ENCODE results near the gene RASA3. TPM values are rescaled to one million over a fixed set of nuclear protein-coding genes. Genes with fewer than 3 reads are reported as not detected.
A peak's percentile ranks its signal among the peaks of the same experiment; 100 is the strongest.

Gene RASA3
- total and polyA plus RNA-seq, 9 of the 15 experiments (the other 6 are each of a cell fraction or from before 2014, with no cell fraction given), result 0.72 to 25.3 (median 14.4) TPM

GRCh38 chr13:113991676-113992179 lies 140.7 kb downstream of the RASA3 start:
- POLR2A ChIA-PET, result no interaction called here
- TF ChIP-seq ZFP1 (CRISPR knock-in tag; IDR thresholded peaks at IDR 0.05) (no peak), CTCFL (IDR thresholded peaks at IDR 0.05; ENCODE audit: borderline replicate concordance, insufficient read depth, low read depth, low read length, poor library complexity, severe bottlenecking) (no peak), ZNF224 (CRISPR knock-in tag; IDR thresholded peaks at IDR 0.05) (no peak), MAFK (IDR thresholded peaks at IDR 0.05; ENCODE audit: low read length) (no peak), EWSR1 (IDR thresholded peaks at IDR 0.05; ENCODE audit: borderline replicate concordance, low read depth, partially characterized antibody) (no peak), ZNF561 (CRISPR knock-in tag; conservative IDR thresholded peaks at IDR 0.05) (no peak), POLR2B (IDR thresholded peaks at IDR 0.05; ENCODE audit: low read depth, partially characterized antibody) (peak; percentile 23), ELK1 (CRISPR knock-in tag; IDR thresholded peaks at IDR 0.05) (no peak)

More at GRCh38 chr13:113991676-113992179, 140.7 kb downstream of the RASA3 start:
- no peak overlapping the region for H2AFZ ChIP-seq (ENCODE audit: low read depth, low read length)
- H3K9me1 ChIP-seq (ENCODE audit: control insufficient read depth, insufficient read depth, low read length), result no peaks in the 10 kb centered on the region
- no peaks in the 10 kb centered on the region; the same call in 1 of the 2 replicates for H3K9me3 ChIP-seq (replicated peaks; ENCODE audit: control insufficient read depth, insufficient read depth, low read depth, low read length)
- ATAC-seq (no peak), DNase-seq (ENCODE audit: extremely low read depth in 1 of 4, low spot score in 3 of 4) (no peak), FAIRE-seq (no peak)
- CTCF ChIA-PET (ENCODE audit: low intra/inter-chr PET ratio), result no interaction called here
- 94% methylated on average over 10 of the region's 11 CpGs for WGBS (ENCODE audit: insufficient coverage, low coverage, missing lambda C conversion rate)
- no peaks in the 10 kb centered on the region for H3K79me2 ChIP-seq (ENCODE audit: control insufficient read depth, insufficient read depth, low read length)
- no peak overlapping the region for H3K4me3 ChIP-seq
- H4K20me1 ChIP-seq (replicated peaks; ENCODE audit: control insufficient read depth, insufficient read depth, low read length), result no peaks in the 10 kb centered on the region
- peaks cover 29% of the 10 kb centered on the region; the same call in 2 of the 3 replicates for H3K36me3 ChIP-seq (ENCODE audit: control insufficient read depth, insufficient read depth, low read length)
- H3K4me2 ChIP-seq (ENCODE audit: insufficient read depth, low read length), result no peak overlapping the region
- H3K27me3 ChIP-seq (ENCODE audit: control insufficient read depth in 2 of 2, insufficient read depth in 2 of 2, low read length in 2 of 2), result no peaks in the 10 kb centered on the region
- H3K27ac ChIP-seq (ENCODE audit: extremely low read depth, low read depth, low read length), result no peak overlapping the region; the same call in 2 of the 3 replicates
- H3K9ac ChIP-seq (ENCODE audit: insufficient read depth in 1 of 2, low read depth in 2 of 2, low read length in 2 of 2), result no peak overlapping the region
- in situ Hi-C loops (cut with MboI), result no loop called here
- intact Hi-C loops (cut with micrococcal nuclease), result no loop called here
- BruUV-seq (replicated peaks), result no TSS peak
- peaks cover 0 to 4% of the 10 kb centered on the region in 2 experiments; a peak in 1 of 5 replicates for H3K4me1 ChIP-seq (replicated peaks in 1 of 2; ENCODE audit: control insufficient read depth in 2 of 2, insufficient read depth in 2 of 2, low read length in 2 of 2)

Measured in K562 (cell line).